NCI-H187 (cell line): ENCODE measurements around the gene DEDD2.

Source experiments
- DNase-seq, 2 experiments: peaks; one replicate each; lab custom pipeline; 2025; lab: John Stamatoyannopoulos, UW

The DEDD2 gene

GRCh38 chr19:42170715-42171114, 46.8 kb downstream of the DEDD2 start:
- no peak for DNase-seq

GRCh38 chr19:42169486-42170413, 47.7 kb downstream of the DEDD2 start:
- no peak for DNase-seq

- DNase-seq: no peak
Measured at GRCh38 chr19:42168206-42168605, 49.3 kb downstream of the DEDD2 start.

DNA sequence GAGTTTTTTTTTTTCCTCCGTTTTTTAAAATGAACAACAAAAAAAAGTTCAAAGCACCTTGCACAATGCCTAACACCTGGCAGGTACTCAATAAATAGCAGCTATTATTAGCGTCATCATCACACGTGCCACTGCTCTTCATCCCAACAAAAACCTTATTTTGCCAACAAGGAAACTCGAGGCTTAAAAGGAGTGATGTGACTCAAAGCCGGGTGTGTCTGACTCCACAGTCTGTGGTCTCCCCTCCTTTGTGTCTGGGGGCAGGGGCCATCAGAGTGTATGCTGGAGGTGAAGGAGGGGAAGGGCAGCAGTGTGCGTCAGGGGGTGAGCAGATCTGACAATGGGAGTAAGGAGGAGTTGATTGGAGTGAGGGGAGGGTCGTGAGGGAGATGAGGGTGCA, 51.2 kb downstream of the DEDD2 start:
- DNase-seq: no peak

GRCh38 chr19:42165146-42165545, 52.3 kb downstream of the DEDD2 start:
- no peak for DNase-seq

GRCh38 chr19:42161616-42162263, 55.7 kb downstream of the DEDD2 start:
- DNase-seq: no peak

DNA sequence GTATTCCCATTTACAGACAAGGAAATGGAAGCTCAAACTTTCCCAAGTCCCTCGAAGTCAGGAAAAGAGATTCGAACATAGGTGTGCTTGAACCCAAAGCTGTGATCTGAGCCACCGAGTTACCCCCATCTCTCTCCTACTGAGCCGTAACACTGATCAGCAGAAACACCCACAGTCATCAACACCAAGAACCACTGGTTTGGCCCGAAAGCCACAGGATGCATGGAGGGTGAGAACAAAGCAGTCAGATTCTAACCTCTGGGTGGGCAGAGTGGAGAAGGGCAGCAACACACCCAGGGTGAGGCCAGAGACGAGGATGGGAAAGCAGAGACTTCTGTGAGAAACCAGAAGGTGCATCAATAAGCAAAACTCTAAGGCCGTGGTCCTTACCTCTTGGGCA, 57.5 kb downstream of the DEDD2 start:
- no peak for DNase-seq

- DNase-seq: no peak
Measured at GRCh38 chr19:42158926-42159325, 58.6 kb downstream of the DEDD2 start.

- no peak for DNase-seq
Measured at GRCh38 chr19:42156571-42156970, 60.9 kb downstream of the DEDD2 start.

- DNase-seq: no peak
Measured at GRCh38 chr19:42155796-42156195, 61.7 kb downstream of the DEDD2 start.

DNA sequence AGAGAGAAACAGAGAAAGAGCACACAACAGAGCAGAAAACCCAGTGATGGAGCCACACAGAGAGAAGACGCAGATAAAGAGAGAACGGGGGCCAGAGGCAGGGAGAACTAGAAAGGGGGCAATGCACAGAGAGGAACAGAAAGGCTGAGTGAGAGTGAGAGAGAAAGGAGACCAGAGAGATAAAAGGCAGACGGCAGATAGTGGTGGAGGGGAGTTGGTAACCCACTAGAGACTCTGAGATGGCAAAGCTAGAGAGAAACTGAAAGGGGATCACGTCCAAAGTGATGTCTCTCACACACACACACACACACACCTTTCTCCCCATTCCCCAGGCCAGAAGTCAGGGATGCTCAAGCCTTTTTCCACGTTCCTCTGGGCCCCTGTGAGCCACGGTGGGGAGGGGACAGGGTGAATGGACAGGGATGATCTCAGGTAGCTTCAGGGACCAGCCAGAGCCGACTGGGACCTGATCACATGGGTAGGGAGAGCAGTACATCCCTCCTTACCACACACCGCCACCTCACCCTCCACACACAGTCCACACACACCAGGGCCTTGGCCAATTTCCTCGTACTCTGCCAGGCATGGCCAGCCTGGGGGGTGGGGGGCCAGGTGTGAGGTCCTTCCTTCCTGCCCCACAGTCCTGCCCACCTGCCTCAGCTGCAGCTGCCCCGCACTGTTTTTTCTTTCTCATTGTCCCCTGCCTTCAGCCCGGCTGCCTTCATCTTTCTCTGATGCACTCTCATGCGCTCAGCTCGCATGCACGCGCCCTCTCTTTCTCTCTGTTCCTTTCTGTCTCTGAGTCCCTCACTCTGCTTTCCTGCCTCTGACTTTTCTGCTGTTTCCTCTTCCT, 62.8 kb downstream of the DEDD2 start:
- no peak for DNase-seq

- DNase-seq: no peak
Measured at GRCh38 chr19:42153672-42154433, 63.6 kb downstream of the DEDD2 start.

- DNase-seq: no peak
Measured at GRCh38 chr19:42152910-42153671, 64.4 kb downstream of the DEDD2 start.

GRCh38 chr19:42151782-42152684, 65.4 kb downstream of the DEDD2 start:
- DNase-seq: no peak

DNA sequence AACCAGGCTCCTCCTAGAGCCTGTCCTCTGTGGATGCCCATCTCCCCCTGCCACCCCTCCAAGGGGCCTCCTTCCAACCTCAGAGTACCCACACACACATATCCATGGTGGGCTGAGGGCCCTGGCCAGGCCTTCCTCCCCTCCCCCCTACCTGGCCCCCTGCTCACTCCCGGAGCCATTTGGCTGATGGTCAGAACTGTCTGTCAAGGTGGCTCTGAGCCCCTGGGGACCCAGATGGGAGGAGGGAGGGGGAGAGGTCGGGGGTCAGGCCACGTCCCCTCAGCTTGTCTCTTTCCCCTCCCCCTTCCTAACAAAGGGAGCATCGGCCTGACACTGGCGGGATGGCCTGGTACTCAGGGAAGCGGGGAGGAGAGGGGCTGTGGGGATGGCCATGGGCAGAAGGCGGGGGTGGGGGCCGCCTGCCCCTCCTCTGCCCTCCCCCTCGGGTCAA, 66.5 kb downstream of the DEDD2 start:
- no peak for DNase-seq

DNA sequence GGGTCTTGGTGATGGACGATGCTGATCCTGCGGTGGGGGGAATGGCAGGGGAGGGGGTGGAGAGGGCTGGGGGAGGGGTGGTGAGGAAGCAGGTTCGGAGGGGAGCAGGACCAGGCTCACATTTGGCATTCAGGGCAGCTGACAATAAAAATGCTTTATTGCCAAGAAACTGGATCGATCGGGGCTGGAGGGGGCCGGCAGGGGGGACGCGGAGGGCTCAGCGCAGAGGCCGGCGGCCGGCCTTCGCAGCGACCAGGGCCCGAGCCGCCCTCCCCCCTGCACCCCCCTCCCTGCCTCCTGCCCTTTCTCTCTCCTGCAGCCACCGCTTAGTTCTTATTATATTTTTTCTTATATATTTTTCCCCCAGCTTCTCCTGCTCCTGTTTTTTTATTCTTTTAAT, 67.1 kb downstream of the DEDD2 start:
- DNase-seq: no peak

GRCh38 chr19:42149447-42150202, 67.9 kb downstream of the DEDD2 start:
- DNase-seq: no peak
